B cell (primary cell): ENCODE measurements around the gene OR11L1.

Experiments used
- EZH2 ChIP-seq: IDR thresholded peaks from 2 replicates; pipeline ENCODE4 v1.6.1; 2012; ENCODE audit warnings: borderline replicate concordance, low read depth, mild to moderate bottlenecking, moderate library complexity, low read length; ENCODE audit not compliant: insufficient read depth, poor library complexity, severe bottlenecking
- TF ChIP-seq, protein P1 (sequence below): fragments of 200-600 bp; IDR thresholded peaks from one replicate; pipeline ENCODE4 v1.8.0; 2022; ENCODE audit warnings: antibody characterized with exemption, mild to moderate bottlenecking

DNA sequence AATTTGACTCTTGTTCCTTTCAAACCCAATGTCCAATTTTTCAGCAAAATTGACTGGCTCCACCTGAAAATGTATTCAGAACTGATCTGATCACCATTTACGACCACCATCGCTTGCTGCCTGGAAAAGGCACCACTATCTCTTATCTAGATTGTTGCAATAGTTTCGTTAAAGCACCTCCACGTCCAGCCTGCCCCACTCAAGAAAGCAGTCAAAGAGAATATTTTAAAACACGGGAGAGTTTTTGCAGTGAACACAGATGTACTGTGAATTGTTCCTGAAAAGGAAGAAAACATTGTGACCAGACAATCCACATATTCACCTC, 4.0 kb upstream of the OR11L1 start:
- TF ChIP-seq, protein P1, sequence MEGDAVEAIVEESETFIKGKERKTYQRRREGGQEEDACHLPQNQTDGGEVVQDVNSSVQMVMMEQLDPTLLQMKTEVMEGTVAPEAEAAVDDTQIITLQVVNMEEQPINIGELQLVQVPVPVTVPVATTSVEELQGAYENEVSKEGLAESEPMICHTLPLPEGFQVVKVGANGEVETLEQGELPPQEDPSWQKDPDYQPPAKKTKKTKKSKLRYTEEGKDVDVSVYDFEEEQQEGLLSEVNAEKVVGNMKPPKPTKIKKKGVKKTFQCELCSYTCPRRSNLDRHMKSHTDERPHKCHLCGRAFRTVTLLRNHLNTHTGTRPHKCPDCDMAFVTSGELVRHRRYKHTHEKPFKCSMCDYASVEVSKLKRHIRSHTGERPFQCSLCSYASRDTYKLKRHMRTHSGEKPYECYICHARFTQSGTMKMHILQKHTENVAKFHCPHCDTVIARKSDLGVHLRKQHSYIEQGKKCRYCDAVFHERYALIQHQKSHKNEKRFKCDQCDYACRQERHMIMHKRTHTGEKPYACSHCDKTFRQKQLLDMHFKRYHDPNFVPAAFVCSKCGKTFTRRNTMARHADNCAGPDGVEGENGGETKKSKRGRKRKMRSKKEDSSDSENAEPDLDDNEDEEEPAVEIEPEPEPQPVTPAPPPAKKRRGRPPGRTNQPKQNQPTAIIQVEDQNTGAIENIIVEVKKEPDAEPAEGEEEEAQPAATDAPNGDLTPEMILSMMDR = no peak
- TF ChIP-seq EZH2 = no peak
